ENCODE measurements around the gene SNUPN.

GRCh38 chr15:75554717-75555116 is 70.8 kb downstream of the SNUPN start:
- TF ChIP-seq EZH2phosphoT487 (IDR thresholded peaks at IDR 0.05; ENCODE audit: borderline replicate concordance, low read depth, low read length), result no peak
- TF ChIP-seq CTCF (conservative IDR thresholded peaks at IDR 0.05; ENCODE audit: low read length), result no peak
